GM19397 (cell line): ENCODE data around the gene TRAF4.
A peak's percentile ranks its signal among the peaks of the same experiment; 100 is the strongest.
"Not testable (repeated sequence)": the region's sequence is repeated elsewhere in the genome, so short reads cannot be mapped to it uniquely, and the experiment has no call there.

Source experiments
- ATAC-seq: cut with Tn5 transposase; IDR thresholded peaks from one replicate; pipeline ENCODE4 v1.9.1; 2021; ENCODE audit warnings: mild to moderate bottlenecking, moderate library complexity; ENCODE audit not compliant: unreplicated experiment

Gene TRAF4

DNA sequence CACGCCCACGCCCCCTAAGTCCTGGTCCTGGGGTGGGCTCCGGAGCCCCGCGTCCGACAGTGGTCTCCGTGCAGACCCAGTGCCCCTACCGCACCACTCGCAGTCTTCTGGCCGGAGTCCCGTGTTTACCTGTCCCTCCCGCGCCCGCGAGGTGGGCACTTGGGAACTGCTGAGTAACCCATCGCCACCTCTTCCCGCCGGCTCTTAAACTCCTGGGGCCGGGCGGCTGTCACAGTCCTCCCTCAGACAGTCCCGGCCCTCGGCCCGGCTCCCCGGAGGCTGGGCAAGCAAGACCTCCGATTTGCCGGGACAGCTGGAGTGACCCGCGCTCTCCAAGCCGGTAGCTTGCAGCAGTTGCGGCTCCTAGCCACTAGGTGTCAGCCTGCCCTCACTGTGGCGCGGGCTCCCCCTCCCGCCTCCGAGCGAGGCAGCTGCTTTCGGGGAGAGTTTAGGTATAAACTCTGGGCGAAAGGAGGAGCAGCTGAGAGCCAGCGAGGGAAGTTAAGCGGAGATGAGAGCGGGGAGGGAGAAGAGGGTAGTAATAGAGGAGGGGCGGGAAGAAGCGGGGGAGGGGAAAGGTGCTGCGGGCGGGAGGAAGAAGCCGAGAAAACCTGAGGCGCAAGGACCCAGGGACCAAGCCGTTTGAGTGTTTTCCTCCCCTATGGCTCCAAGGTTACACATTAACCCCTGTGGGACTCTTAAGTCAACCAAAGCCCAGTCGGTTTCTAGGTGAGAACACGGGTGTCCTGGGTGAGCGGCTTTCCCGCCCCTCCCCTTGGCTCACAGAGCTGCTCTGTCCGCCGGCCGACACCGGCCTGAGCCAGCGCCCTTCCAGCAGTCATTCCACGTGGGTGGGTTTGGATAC, 17.0 kb upstream of the TRAF4 start:
- ATAC-seq: peak; percentile 40

DNA sequence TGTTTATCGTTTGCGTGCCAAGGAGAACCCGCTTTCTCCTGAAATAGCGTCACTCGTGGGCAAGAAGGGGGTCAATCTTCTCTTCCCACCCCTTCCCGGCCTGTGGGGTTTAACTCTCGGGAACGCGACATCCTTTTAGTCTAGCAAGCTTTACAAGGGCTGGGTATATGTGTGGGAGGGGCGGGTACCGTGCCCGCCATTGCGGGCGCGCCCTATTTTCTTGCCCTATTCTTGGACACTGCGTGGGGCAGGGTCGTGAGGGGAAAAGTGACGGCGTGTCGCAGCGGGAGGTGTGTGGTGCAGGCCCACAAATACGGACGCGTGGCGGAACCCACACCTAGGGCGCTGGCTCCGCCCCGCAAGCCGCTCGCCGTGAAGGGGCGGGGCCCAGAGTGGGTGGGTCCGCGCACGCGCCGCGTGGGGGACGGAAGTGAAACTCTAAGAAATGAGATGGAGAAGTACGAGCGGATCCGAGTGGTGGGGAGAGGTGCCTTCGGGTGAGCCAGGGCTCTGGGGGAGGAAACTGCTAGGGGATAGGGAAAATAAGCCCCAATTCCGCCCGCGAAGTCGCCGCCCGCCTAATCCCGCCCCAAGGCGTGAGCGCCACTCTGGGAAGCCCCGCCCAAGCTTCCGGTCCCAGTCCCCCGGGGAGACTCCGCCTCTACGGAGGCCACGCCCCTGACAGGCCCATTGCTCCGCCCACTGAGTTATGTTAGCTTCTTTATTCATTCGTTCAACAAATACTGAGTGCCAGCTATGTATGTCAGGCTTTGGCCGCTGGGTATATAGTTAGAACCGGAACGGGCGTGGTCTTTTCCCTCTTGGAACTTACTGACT, 15.2 kb upstream of the TRAF4 start, which contains the start of gene NEK8:
Gene NEK8 (plus strand): TSS at position 425 of the 837 bp plus-strand sequence. CDS start 26 bp downstream, at position 451.
- ATAC-seq: peak; percentile 46

DNA sequence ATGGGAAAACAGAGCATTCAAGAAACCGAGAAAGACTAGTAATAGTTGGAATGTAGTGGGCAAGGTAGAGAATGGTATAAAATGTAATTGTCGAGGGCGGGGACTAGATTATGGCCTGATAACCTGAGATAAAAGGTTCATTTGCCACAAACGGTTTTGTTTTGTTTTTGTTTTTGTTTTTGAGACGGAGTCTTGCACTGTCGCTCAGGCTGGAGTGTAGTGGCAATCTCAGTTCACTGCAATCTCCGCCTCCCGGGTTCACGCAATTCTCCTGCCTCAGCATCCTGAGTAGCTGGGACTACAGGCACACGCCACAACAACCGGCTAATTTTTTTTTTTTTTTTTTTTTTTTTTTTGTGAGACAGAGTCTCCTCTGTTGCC, 13.9 kb upstream of the TRAF4 start:
- ATAC-seq: no peak

DNA sequence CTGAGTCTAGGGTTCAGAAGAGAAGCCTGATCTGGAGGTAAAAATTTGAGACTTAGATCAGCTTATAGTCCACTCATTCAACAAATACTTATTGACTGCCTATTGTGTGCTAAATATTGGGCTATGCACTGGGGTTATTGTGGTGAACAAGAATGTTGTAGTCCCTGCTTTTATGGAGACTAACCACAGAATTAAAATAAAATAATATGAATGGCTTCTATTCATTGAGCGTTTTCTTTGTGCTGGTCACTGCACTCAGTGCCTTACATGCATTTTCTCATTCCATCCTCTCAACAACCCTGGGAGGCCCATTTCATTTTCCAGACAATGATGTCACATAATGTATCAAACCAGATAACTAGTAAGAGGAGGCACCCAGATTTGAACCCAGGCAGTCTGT, 10.5 kb upstream of the TRAF4 start:
- ATAC-seq: no peak

DNA sequence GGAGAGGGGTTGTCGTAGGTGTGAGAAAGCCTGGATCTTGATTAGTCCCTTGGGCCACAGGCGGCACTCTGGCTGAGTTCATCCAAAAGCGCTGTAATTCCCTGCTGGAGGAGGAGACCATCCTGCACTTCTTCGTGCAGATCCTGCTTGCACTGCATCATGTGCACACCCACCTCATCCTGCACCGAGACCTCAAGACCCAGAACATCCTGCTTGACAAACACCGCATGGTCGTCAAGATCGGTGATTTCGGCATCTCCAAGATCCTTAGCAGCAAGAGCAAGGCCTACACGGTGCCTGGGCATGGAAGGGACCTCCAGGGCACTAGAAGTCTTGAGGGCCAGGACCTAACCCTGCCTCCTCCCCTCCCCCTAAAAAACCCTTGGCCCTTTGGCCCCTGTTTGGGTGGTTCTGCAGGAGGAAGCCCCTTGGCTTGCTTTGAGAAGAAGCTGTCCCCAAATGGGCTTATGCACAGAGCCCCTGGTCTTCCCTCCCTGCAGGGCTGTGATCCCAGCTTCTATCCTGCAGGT, 9.0 kb upstream of the TRAF4 start:
- no peak for ATAC-seq

DNA sequence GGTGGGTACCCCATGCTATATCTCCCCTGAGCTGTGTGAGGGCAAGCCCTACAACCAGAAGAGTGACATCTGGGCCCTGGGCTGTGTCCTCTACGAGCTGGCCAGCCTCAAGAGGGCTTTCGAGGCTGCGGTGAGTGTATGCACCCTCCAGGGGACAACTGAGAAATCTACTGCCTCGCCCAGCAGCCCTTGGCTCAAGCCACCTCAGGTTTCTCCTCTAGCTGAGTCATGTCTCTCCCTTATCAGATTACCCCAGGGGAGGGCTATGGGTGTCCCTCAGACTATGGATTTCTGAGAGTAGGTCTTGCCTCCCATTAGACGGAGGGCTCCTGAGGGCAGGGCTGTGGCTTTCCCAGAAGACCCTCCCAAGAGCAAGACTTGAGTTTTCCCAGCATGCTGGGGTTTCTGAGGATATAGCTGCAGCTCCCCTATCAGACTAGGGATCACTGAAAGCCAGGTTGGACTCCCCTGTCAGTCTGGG, 8.5 kb upstream of the TRAF4 start:
- ATAC-seq: no peak

DNA sequence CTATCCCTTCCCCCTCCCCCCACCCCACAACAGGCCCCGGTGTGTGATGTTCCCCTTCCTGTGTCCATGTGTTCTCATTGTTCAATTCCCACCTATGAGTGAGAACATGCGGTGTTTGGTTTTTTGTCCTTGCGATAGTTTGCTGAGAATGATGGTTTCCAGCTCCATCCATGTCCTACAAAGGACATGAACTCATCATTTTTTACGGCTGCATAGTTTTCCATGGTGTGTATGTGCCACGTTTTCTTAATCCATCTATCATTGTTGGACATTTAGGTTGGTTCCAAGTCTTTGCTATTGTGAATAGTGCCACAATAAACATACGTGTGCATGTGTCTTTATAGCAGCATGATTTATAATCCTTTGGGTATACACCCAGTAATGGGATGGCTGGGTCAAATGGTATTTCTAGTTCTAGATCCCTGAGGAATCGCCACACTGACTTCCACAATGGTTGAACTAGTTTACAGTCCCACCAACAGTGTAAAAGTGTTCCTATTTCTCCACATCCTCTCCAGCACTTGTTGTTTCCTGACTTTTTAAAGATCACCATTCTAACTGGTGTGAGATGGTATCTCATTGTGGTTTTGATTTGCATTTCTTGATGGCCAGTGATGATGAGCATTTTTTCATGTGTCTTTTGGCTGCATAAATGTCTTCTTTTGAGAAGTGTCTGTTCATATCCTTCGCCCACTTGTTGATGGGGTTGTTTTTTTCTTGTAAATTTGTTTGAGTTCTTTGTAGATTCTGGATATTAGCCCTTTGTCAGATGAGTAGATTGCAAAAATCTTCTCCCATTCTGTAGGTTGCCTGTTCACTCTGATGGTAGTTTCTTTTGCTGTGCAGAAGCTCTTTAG, 7.7 kb upstream of the TRAF4 start:
- not testable (repeated sequence) for ATAC-seq

DNA sequence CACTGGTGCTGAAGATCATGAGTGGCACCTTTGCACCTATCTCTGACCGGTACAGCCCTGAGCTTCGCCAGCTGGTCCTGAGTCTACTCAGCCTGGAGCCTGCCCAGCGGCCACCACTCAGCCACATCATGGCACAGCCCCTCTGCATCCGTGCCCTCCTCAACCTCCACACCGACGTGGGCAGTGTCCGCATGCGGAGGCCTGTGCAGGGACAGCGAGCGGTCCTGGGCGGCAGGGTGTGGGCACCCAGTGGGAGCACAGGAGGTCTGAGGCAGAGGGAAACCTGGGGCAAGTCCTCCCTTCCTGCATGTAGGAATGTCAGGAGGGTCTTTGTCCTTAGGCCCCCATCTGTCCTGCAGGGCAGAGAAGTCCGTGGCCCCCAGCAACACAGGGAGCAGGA, 6.5 kb upstream of the TRAF4 start:
- ATAC-seq: no peak

DNA sequence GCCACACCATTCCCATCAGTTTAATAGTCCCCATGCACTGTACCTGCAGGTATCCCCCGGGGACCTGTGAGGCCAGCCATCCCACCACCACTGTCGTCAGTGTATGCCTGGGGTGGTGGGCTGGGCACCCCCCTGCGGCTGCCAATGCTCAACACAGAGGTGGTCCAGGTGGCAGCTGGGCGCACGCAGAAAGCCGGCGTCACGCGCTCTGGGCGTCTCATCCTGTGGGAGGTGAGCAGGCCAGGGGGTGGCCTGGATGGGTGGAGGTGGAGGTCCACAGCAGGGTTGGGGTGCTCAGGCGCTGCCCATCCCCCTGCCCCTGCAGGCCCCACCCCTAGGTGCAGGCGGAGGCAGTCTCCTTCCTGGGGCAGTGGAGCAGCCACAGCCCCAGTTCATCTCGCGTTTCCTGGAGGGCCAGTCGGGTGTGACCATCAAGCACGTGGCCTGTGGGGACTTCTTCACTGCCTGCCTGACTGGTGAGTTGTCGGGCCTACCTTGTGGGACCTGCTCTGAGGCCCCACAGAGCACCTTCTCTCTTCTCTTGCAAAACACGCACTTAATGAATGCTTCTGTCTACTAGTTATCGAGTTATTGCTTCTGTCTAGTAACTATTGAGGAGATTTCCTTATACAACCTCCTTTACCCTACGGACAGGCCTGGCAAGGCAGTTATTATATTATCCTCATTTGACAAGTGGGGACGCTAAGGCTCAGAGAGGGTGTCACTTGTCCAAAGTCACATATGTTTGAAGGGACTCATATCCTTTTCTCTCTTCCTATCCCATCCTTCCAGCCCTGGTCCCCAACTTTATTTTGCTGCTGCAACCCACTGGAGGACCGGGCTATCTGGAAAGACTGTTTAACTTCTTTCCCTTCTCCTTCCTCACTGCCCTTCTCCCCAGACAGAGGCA, 5.8 kb upstream of the TRAF4 start:
- ATAC-seq: peak; percentile 58

DNA sequence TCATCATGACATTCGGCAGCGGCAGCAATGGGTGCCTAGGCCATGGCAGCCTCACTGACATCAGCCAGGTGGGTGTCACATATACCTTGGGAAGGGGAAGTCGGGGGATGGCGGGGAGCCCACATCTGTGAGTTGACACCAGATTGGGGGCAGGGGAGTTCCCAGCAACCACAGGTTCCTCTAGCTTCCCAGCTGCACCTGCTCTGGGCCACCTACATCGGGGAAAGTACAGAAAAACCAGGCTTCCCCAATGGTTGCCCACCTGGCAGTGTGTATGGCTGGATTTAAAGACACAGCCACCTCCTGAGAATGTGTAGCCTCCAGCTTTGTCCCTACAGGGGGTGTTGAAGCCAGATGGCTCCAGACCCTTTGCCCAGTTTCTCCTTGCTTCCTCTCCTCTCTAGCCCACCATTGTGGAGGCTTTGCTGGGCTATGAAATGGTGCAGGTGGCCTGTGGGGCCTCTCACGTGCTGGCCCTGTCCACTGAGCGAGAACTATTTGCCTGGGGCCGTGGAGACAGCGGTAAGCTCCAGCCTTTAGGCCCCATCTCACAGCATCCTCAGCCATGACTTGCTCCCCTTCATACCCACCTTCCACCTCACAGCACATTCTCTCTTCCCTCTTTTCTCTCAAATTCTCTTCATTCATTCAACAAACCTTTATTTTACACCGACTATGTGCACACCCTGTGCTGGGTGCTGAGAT, 5.0 kb upstream of the TRAF4 start:
- ATAC-seq: no peak

DNA sequence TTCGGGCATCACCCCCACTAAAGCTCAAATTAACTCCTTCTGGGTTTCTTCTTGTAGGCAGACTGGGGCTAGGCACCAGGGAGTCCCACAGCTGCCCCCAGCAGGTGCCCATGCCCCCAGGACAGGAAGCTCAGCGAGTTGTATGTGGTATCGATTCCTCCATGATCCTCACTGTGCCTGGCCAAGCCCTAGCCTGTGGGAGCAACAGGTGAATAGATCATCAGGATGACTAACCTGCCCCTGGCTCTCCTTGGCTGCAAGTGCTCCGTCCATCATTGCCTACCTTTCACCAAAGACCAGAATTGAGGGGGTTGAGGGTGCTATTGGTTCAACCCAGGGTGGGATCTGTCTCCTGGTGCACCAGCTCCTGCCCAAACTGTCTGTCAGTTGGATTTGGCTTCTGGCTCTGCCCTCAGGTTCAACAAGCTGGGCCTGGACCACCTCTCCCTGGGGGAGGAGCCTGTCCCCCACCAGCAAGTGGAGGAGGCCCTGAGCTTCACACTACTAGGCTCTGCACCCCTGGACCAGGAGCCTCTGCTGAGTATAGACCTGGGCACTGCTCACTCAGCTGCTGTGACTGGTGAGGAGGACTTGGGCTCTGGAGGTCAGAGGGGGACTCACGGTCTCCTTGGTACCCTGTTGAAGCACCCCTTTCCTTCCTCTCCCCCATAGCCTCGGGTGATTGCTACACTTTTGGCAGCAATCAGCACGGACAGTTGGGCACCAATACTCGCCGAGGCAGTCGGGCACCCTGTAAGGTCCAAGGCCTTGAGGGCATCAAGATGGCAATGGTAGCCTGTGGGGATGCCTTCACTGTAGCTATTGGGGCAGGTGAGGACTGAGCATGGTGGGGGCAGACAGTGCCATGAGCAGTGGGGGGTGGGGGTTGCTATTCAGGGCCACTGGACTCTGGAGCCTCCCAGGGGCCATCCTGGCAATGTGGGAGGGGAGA, 3.1 kb upstream of the TRAF4 start:
- ATAC-seq: no peak

DNA sequence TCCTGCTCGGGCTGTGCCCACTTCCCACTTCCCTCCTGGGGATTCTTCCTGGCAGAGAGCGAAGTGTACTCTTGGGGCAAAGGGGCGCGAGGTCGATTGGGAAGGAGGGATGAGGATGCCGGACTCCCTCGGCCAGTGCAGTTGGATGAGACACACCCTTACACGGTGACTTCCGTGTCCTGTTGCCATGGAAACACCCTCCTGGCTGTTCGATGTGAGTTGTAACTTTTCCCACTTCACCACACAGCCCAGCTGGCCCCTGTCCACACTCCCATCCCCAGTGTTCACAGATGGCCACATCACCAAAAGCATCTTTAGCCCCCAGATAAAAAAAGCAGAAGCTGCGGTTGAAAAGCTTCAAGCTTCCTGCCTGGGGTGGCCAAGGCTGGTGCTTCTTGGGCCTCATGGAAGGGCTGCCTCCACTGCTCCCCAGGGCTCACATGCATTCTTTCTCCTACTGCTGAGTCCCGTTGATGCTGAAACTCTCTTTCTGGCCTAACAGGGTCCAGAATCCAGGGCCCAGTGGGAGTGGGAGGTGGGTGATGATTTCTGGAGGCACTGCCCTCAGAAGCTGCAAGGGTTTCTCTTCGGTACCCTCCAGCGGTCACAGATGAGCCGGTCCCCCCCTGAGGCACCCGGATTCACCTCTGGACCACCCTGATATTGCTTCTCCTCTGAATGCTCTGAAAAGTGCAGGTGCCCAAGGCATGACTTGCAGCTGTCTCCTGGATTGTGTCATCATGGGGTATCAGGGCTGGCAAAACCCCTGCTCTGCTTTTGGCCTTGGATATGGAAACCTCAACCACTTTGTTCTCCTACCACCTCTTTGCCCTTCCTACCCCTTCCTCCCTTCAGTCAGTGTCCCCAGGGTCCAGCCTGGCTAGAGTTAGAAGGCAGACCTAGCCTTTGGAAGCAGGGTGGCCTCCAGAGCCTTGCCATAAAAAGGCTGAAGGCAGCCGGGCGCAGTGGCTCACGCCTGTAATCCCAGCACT, 2.2 kb upstream of the TRAF4 start:
- ATAC-seq: no peak

DNA sequence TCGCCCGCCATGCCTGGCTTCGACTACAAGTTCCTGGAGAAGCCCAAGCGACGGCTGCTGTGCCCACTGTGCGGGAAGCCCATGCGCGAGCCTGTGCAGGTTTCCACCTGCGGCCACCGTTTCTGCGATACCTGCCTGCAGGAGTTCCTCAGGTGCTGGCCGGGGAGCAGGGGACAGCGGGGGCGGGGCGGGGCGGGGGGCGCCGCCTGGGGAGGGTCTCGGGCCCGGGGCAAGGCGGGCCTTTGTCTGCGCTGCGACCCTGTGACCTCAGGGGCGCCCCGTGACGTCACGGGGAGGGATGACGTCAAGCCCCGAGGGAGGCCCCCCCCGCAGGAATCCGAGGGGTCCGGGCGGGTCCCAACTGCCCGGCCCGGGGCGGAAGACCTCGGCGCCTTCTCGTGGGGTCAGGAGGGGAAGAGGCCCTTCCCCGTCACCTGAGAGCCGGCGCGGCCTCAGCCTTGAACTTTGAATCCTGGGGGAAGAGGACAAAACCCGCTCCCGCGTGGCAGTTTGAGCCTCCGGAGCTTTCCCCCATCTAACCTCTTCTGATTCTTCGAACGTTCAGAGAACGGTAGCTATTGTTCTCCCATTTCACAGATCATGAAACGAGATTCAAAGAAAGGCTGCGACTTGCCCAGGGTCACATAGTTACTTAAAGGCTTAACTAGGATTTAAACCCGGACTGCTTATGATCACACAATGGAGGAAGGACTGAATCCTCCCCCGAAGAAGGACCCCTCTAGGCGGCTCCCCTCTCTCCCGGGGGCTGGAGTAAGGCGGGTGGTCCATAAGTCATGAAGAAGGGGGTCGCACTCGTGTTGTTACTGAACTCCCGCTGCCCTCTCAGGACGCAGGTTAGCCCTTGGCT, 527 bp downstream of the TRAF4 start:
- ATAC-seq: peak; percentile 33

DNA sequence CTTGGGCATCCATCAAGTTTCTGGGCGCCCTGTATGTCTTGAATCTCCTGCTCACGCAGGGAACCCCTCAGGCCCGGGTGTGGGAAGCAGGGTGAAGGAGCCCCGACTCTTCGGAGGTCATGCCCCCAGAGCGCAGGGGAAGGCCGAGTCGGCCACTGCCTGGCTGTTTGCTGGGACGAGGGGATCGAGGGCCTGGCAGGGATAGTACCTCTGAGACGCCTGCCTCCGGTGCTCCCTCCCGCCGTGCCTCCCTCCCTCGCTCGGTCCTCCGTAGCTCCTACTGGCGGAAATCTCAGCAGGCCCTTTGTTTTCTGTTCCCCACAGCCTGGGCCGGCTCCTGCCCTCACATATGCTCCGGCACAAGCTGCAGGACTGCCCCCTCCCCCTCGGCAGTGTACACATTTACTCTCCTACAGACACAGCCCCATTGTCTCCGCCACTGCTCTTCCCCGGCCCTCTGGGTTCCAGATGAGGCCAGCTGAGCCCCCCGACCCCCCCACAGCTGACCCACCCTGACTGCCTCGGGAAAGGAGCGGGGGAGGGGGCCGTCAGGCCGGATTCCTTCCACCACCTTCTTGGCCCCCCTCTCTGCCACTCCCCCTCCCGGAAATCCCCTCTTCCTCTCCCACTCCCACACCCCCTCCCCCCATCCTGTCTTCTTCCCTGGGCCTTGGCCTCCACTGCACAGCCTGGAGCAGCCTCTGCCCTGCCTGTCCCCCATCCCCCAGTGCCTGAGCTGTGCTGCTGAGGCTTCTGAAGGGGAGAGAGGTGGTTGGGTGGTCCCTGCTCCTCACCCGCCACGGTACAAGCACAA, 1.4 kb downstream of the TRAF4 start:
- no peak for ATAC-seq
